ENCODE data around the gene CAPN1. TPM values are rescaled to one million over a fixed set of nuclear protein-coding genes. Genes with fewer than 3 reads are reported as not detected.

The CAPN1 gene
- total RNA-seq, 6 experiments from 2014 or later, result 55.7 to 124 (median 83.1) TPM

DNA sequence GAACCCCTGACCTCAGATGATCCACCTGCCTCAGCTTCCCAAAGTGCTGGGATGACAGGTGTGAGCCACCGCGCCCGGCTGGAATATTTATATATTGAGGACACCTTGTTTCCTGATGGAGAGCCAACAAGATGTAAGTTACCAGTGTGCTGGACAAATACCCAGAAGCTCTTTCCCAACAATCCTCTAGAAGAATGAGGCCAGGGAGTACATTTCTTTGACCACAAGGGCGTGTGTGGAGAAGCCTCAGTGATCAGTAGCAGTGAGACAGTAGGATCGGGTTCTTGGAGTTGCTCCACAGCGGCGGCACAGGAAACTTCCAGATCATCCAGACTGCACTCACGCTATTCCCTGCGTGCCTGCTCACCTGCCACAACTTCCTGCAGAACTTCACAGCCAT, 69.7 kb downstream of the CAPN1 start:
- no peaks in the 10 kb centered on the region for H3K27me3 ChIP-seq
- peaks cover 0 to 15% (median 1%) of the 10 kb centered on the region in 4 donors for H3K4me1 ChIP-seq
- peak in 1 of 3 donors; percentile 38 for DNase-seq
- TF ChIP-seq, protein P1, sequence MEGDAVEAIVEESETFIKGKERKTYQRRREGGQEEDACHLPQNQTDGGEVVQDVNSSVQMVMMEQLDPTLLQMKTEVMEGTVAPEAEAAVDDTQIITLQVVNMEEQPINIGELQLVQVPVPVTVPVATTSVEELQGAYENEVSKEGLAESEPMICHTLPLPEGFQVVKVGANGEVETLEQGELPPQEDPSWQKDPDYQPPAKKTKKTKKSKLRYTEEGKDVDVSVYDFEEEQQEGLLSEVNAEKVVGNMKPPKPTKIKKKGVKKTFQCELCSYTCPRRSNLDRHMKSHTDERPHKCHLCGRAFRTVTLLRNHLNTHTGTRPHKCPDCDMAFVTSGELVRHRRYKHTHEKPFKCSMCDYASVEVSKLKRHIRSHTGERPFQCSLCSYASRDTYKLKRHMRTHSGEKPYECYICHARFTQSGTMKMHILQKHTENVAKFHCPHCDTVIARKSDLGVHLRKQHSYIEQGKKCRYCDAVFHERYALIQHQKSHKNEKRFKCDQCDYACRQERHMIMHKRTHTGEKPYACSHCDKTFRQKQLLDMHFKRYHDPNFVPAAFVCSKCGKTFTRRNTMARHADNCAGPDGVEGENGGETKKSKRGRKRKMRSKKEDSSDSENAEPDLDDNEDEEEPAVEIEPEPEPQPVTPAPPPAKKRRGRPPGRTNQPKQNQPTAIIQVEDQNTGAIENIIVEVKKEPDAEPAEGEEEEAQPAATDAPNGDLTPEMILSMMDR (IDR thresholded peaks at IDR 0.05), result no peak
- TF ChIP-seq POLR2A (IDR thresholded peaks at IDR 0.05), result no peak
- H3K4me3 ChIP-seq, result no peak overlapping the region
- intact Hi-C loops (cut with DNase I), result loop anchor here in 1 of 2 donors (10.0 kb wide), 2 partner anchors 47 to 117 kb away; partner anchors contain the start of gene SYVN1
- no peak overlapping the region for H3K27ac ChIP-seq
- no peaks in the 10 kb centered on the region for H3K36me3 ChIP-seq
- no peak for ATAC-seq
- WGBS (ENCODE audit: insufficient coverage, low coverage, low lambda C conversion rate, missing lambda C conversion rate), result 87% methylated on average over 7 of the region's 9 CpGs
- no peaks in the 10 kb centered on the region for H3K9me3 ChIP-seq

DNA sequence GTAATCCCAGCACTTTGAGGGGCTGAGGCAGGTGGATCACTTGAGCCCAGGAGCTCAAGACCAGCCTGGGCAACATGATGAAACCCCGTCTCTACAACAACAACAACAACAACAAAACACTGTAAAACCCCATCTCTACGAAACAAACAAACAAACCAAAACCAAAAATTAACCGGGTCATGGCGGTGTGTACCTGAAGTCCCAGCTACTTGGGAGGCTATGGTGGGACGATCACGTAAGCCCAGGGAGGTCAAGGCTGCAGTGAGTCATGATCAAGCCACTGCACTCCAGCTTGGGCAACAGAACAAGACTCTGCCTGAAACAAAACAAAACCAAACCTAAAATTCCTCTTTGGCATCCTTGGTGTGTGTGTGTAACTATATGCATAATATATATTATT, 73.0 kb downstream of the CAPN1 start:
- no peak for DNase-seq
- peak in 1 of 4 donors; percentile 10 for ATAC-seq
- Histone ChIP-seq H3K27ac (no peak overlapping the region), H3K9me3 (no peaks in the 10 kb centered on the region), H3K4me3 (no peak overlapping the region), H3K27me3 (no peaks in the 10 kb centered on the region), H3K4me1 (peaks cover 0 to 15% (median 1%) of the 10 kb centered on the region in 4 donors), H3K36me3 (no peaks in the 10 kb centered on the region)
- intact Hi-C loops (cut with DNase I), result loop anchor here (5.0 to 10.0 kb wide), 3 partner anchors 50 to 142 kb away; partner anchors contain the start of genes SYVN1 (in 1 of the 2) and TM7SF2 (in 1 of the 2)
- 63% methylated on average over 4 of the region's 6 CpGs for WGBS (ENCODE audit: insufficient coverage, low coverage, low lambda C conversion rate, missing lambda C conversion rate)
- TF ChIP-seq, protein P1 (IDR thresholded peaks at IDR 0.05), result no peak

DNA sequence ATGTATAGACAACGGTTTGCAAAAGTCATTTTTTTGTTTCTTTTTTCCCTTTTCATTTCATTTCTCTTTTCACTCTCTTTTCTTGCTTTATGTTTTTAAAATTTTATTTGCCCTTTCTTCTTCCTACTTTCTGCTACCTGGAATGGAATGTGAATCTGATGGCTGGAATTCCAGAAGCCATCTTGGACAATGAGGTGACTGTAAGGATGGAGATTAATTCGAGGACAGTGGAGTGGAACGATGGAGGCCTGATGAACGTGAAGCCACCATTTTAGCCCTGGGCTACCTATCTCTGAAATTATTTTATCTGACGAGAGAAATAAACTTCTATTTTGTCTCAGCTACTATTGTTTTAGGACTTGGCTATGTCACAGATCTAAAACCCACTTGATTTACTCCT, 77.3 kb downstream of the CAPN1 start:
- TF ChIP-seq POLR2A (IDR thresholded peaks at IDR 0.05), result no peak
- TF ChIP-seq, protein P1 (IDR thresholded peaks at IDR 0.05), result no peak
- no peak for ATAC-seq

DNA sequence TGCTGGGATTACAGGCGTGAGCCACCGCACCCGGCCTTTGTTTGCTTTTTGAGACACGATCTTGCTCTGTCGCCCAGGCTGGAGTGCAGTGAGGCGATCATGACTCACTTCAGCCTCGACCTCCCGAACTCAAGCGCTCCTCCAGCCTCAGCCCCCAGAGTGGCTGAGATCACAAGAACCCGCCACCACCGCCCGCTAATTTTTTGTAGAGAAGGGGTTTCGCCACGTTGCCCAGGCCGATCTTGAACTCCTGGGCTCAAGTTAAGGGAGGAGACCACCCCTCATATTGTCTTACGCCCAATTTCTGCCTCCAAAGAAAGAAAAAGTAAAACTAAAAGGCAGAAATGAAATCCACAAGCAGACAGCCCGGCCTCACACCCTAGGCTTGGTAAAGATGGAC, 78.6 kb downstream of the CAPN1 start:
- Histone ChIP-seq H3K36me3 (no peaks in the 10 kb centered on the region), H3K4me3 (no peak overlapping the region), H3K27me3 (no peaks in the 10 kb centered on the region), H3K27ac (no peak overlapping the region), H3K4me1 (peaks cover 0 to 9% (median 4%) of the 10 kb centered on the region in 4 donors), H3K9me3 (no peaks in the 10 kb centered on the region)
- DNase-seq, result peak in 1 of 3 donors; percentile 51
- intact Hi-C loops (cut with DNase I), result no loop called here
- no peak for TF ChIP-seq POLR2A (IDR thresholded peaks at IDR 0.05)
- TF ChIP-seq, protein P1 (IDR thresholded peaks at IDR 0.05), result no peak
- ATAC-seq, result no peak
- 93% methylated on average over 5 of the region's 17 CpGs for WGBS (ENCODE audit: insufficient coverage, low coverage, low lambda C conversion rate, missing lambda C conversion rate)

More for the DNA sequence above, 77.3 kb downstream of the CAPN1 start:
- Histone ChIP-seq H3K4me3 (no peak overlapping the region), H3K27me3 (no peaks in the 10 kb centered on the region), H3K27ac (no peak overlapping the region), H3K4me1 (peaks cover 0 to 14% (median 5%) of the 10 kb centered on the region in 4 donors), H3K9me3 (no peaks in the 10 kb centered on the region), H3K36me3 (no peaks in the 10 kb centered on the region)
- DNase-seq, result no peak
- intact Hi-C loops (cut with DNase I), result loop anchor here (5.0 to 10.0 kb wide), 3 partner anchors 54 to 147 kb away; partner anchors contain the start of genes SYVN1 (in 1 of the 2) and TM7SF2 (in 1 of the 2)
- 71% methylated on average over 5 of the region's 5 CpGs for WGBS (ENCODE audit: insufficient coverage, low coverage, low lambda C conversion rate, missing lambda C conversion rate)

All from right lobe of liver (tissue), 6 donors.